ENCODE results near the gene AMN1. TPM values are rescaled to one million over a fixed set of nuclear protein-coding genes. Genes with fewer than 3 reads are reported as not detected.

Gene AMN1
- total and polyA plus RNA-seq, 2 of the 13 experiments (the other 11 are each of a cell fraction or from before 2014, with no cell fraction given), result 7.5 to 26.5 TPM

GRCh38 chr12:31715283-31715825 is 13.5 kb downstream of the AMN1 start (continued):
- TF ChIP-seq E2F5 (CRISPR knock-in tag; conservative IDR thresholded peaks at IDR 0.05), result no peak
- TF ChIP-seq GLMP (CRISPR knock-in tag; IDR thresholded peaks at IDR 0.05; ENCODE audit: borderline replicate concordance), result no peak
- 0 out of 2 replicates have a peak, but pooled peaks have one; percentile 29 for TF ChIP-seq PAXIP1 (CRISPR knock-in tag; conservative IDR thresholded peaks at IDR 0.05)
- no peak for TF ChIP-seq JUND (CRISPR knock-in tag; IDR thresholded peaks at IDR 0.05)
- no peak for TF ChIP-seq MED13 (CRISPR knock-in tag; IDR thresholded peaks at IDR 0.05)
- TF ChIP-seq POGZ (CRISPR knock-in tag; IDR thresholded peaks at IDR 0.05), result no peak
- TF ChIP-seq ZNF513 (CRISPR knock-in tag; conservative IDR thresholded peaks at IDR 0.05), result no peak
- TF ChIP-seq ETV5 (CRISPR knock-in tag; IDR thresholded peaks at IDR 0.05; ENCODE audit: borderline replicate concordance), result peak; percentile 40; the same call in 1 of the 2 replicates
- TF ChIP-seq KLF6 (CRISPR knock-in tag; IDR thresholded peaks at IDR 0.05), result no peak
- peak; percentile 35; the same call in 1 of the 2 replicates for TF ChIP-seq HDAC2 (CRISPR knock-in tag; IDR thresholded peaks at IDR 0.05)
- no peak for TF ChIP-seq SIX4 (CRISPR knock-in tag; IDR thresholded peaks at IDR 0.05)
- no peak for TF ChIP-seq RBM39 (IDR thresholded peaks at IDR 0.05; ENCODE audit: low read depth, low read length, poor library complexity, severe bottlenecking)
- no peak for TF ChIP-seq ZNF598 (CRISPR knock-in tag; IDR thresholded peaks at IDR 0.05; ENCODE audit: borderline replicate concordance)
- TF ChIP-seq ZFY (CRISPR knock-in tag; IDR thresholded peaks at IDR 0.05), result no peak
- no peak for TF ChIP-seq ZNF768 (CRISPR knock-in tag; IDR thresholded peaks at IDR 0.05)
- no peak for TF ChIP-seq HNRNPUL1 (IDR thresholded peaks at IDR 0.05; ENCODE audit: low read depth, low read length)
- no peak for TF ChIP-seq ZNF562 (CRISPR knock-in tag; IDR thresholded peaks at IDR 0.05; ENCODE audit: borderline replicate concordance)
- no peak for TF ChIP-seq ZNF841 (CRISPR knock-in tag; IDR thresholded peaks at IDR 0.05; ENCODE audit: borderline replicate concordance)
- TF ChIP-seq KDM3A (CRISPR knock-in tag; IDR thresholded peaks at IDR 0.05; ENCODE audit: low read depth), result no peak
- no peak for TF ChIP-seq HNRNPH1 (optimal IDR thresholded peaks at IDR 0.05; ENCODE audit: low read depth, low read length)
- TF ChIP-seq TAF15 (IDR thresholded peaks at IDR 0.05; ENCODE audit: low read depth, low read length, poor library complexity, severe bottlenecking), result no peak
- TF ChIP-seq ZNF772 (CRISPR knock-in tag; IDR thresholded peaks at IDR 0.05), result no peak
- 0 out of 2 replicates have a peak, but pooled peaks have one; percentile 20 for TF ChIP-seq SMAD3 (CRISPR knock-in tag; IDR thresholded peaks at IDR 0.05)
- no peak for TF ChIP-seq THYN1 (CRISPR knock-in tag; IDR thresholded peaks at IDR 0.05; ENCODE audit: borderline replicate concordance, low read depth)
- TF ChIP-seq MAFF (IDR thresholded peaks at IDR 0.05; ENCODE audit: low read depth, low read length), result no peak

Measured in HepG2 (cell line).